ENCODE results near the gene DOLPP1. TPM values are rescaled to one million over a fixed set of nuclear protein-coding genes. Genes with fewer than 3 reads are reported as not detected.

Gene DOLPP1
- total and polyA plus RNA-seq, 2 of the 8 experiments (the other 6 are each of a cell fraction or from before 2014, with no cell fraction given): 36.0 to 45.3 TPM

DNA sequence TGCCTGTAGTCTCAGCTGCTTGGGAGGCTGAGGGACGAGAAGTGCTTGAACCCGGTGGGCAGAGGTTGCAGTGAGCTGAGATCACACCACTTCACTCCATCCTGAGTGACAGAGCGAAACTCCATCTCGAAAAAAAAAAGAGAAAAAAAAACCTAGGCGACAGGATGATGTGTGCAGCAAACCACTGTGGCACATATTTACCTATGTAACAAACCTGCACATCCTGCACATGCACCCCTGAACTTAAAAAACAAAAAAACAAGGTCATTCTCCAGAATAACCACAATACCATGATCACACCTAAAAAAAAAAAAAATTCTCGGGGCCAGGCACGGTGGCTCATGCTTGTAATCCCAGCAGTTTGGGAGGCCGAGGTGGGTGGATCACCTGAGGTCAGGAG lies 7.5 kb upstream of the DOLPP1 start:
- no peak overlapping the region for H4K5ac ChIP-seq (ENCODE audit: insufficient read length, low read depth, low read length)
- H3K79me2 ChIP-seq (ENCODE audit: control insufficient read depth in 1 of 2, insufficient read depth in 2 of 2, low read length in 2 of 2): no peaks in the 10 kb centered on the region
- H3K27me3 ChIP-seq (replicated peaks in 1 of 4; ENCODE audit: control insufficient read depth in 3 of 4, extremely low read depth in 1 of 4, insufficient read depth in 3 of 4, low read length in 3 of 4): no peaks in the 10 kb centered on the region
- POLR2A ChIA-PET (ENCODE audit: partially characterized antibody): interaction anchor here (1.0 to 2.2 kb wide), 4 partner anchors 7 to 37 kb away, joined by 3 to 12 read pairs (median 5); partner anchors contain the start of genes DOLPP1 and MIGA2
- WGBS, 2 experiments (ENCODE audit: extremely low coverage in 1 of 2, insufficient coverage in 1 of 2, insufficient read length in 1 of 2, insufficient replicate concordance in 2 of 2, low coverage in 1 of 2, low lambda C conversion rate in 2 of 2, missing lambda C conversion rate in 1 of 2): 89% methylated on average over 8 of the region's 8 CpGs; no CpG with 5 or more reads in 1 of the 2 experiments
- TF ChIP-seq, protein P1, sequence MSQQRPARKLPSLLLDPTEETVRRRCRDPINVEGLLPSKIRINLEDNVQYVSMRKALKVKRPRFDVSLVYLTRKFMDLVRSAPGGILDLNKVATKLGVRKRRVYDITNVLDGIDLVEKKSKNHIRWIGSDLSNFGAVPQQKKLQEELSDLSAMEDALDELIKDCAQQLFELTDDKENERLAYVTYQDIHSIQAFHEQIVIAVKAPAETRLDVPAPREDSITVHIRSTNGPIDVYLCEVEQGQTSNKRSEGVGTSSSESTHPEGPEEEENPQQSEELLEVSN (IDR thresholded peaks at IDR 0.05): no peak
- no peak for TF ChIP-seq MAFK (IDR thresholded peaks at IDR 0.05; ENCODE audit: low read depth, low read length)
- no peak overlapping the region for H3K56ac ChIP-seq (replicated peaks; ENCODE audit: insufficient read length, low read depth, low read length)
- no peak overlapping the region for H3K4ac ChIP-seq (replicated peaks; ENCODE audit: insufficient read length, low read depth, low read length)
- no peak overlapping the region for H2AFZ ChIP-seq (ENCODE audit: low read length)
- no peak overlapping the region for H4K8ac ChIP-seq (ENCODE audit: extremely low read depth, insufficient read depth, low read length)
- H4K20me1 ChIP-seq (replicated peaks in 1 of 2; ENCODE audit: control insufficient read depth in 1 of 2, insufficient read depth in 2 of 2, low read length in 2 of 2): peaks cover 0 to 3% of the 10 kb centered on the region in 2 experiments
- DNase-seq (ENCODE audit: low read depth in 1 of 2, low spot score in 2 of 2) (no peak), FAIRE-seq (no peak)
- H3K18ac ChIP-seq (ENCODE audit: extremely low read depth, low read length): no peak overlapping the region
- no peak overlapping the region for H2AK5ac ChIP-seq (ENCODE audit: low read depth, low read length)
- CTCF ChIA-PET (ENCODE audit: partially characterized antibody): interaction anchor here (0.6 to 2.1 kb wide), 6 partner anchors 10 to 1171 kb away, joined by 3 to 8 read pairs (median 3); no protein-coding TSS in a partner anchor
- no peak overlapping the region for H2BK120ac ChIP-seq (replicated peaks; ENCODE audit: low read depth, low read length)
- H3K27ac ChIP-seq (ENCODE audit: low read depth, low read length): no peak overlapping the region
- no peaks in the 10 kb centered on the region for H3K79me1 ChIP-seq (ENCODE audit: low read depth, low read length)
- no peaks in the 10 kb centered on the region for H3K23me2 ChIP-seq (ENCODE audit: low read depth, low read length)
- no peak overlapping the region for H4K91ac ChIP-seq (replicated peaks; ENCODE audit: insufficient read length, low read length)
- no peak overlapping the region; the same call in 1 of the 2 replicates for H2BK15ac ChIP-seq (ENCODE audit: low read length)
- no peak overlapping the region for H2BK12ac ChIP-seq (ENCODE audit: low read depth, low read length)
- no peak overlapping the region for H3K9ac ChIP-seq (replicated peaks in 1 of 4; ENCODE audit: extremely low read depth in 1 of 4, low read depth in 3 of 4, low read length in 3 of 4)
- no peak overlapping the region for H2BK5ac ChIP-seq (ENCODE audit: low read depth, low read length)
- H3K4me1 ChIP-seq (replicated peaks in 1 of 4; ENCODE audit: control insufficient read depth in 3 of 4, insufficient read depth in 4 of 4, low read length in 3 of 4): peaks cover 6 to 19% (median 17%) of the 10 kb centered on the region in 4 experiments
- no peak overlapping the region for H3K23ac ChIP-seq (ENCODE audit: insufficient read length)
- H3K9me3 ChIP-seq (ENCODE audit: insufficient read depth in 2 of 2, low read depth in 1 of 2, low read length in 1 of 2): no peaks in the 10 kb centered on the region
- H3K4me3 ChIP-seq (ENCODE audit: extremely low read depth in 1 of 4, insufficient read depth in 2 of 4, low read depth in 3 of 4, low read length in 4 of 4): no peak overlapping the region
- peaks cover 0 to 6% (median 0%) of the 10 kb centered on the region in 4 experiments; a peak in 3 of 8 replicates for H3K36me3 ChIP-seq (ENCODE audit: control insufficient read depth in 2 of 4, insufficient read depth in 4 of 4, low read length in 3 of 4)
- H3K14ac ChIP-seq (ENCODE audit: insufficient read length): no peak overlapping the region
- no peak overlapping the region for H2BK20ac ChIP-seq (ENCODE audit: low read length)
- H3K4me2 ChIP-seq (ENCODE audit: insufficient read depth in 1 of 2, low read depth in 2 of 2, low read length in 2 of 2): no peak overlapping the region

Measured in H1 (cell line).